GM12892 (cell line): ENCODE measurements around the gene ARL15.

Experiments used
- POLR2A ChIP-seq: IDR thresholded peaks from 2 replicates; pipeline ENCODE4 v1.6.1; 2011; ENCODE audit warnings: low read depth, low read length, control low read depth
- POLR2AphosphoS5 ChIP-seq: IDR thresholded peaks from 2 replicates; pipeline ENCODE4 v1.6.1; 2011; ENCODE audit warnings: low read depth, low read length, control low read depth
- TAF1 ChIP-seq: IDR thresholded peaks from 2 replicates; pipeline ENCODE4 v1.6.1; 2011; ENCODE audit warnings: low read depth, mild to moderate bottlenecking, control low read depth, low read length, borderline replicate concordance

GRCh38 chr5:54311176-54311677 lies 854 bp upstream of the ARL15 start:
- TF ChIP-seq TAF1 (no peak), POLR2AphosphoS5 (no peak), POLR2A (no peak)
